GM18508 (cell line): ENCODE results near the gene JPT1.
"Not testable (repeated sequence)": the region's sequence is repeated elsewhere in the genome, so short reads cannot be mapped to it uniquely, and the experiment has no call there.

Experiments used
- ATAC-seq: cut with Tn5 transposase; IDR thresholded peaks from one replicate; pipeline ENCODE4 v1.9.1; 2021; ENCODE audit warnings: moderate number of reproducible peaks; ENCODE audit not compliant: insufficient read depth, unreplicated experiment

JPT1 gene

DNA sequence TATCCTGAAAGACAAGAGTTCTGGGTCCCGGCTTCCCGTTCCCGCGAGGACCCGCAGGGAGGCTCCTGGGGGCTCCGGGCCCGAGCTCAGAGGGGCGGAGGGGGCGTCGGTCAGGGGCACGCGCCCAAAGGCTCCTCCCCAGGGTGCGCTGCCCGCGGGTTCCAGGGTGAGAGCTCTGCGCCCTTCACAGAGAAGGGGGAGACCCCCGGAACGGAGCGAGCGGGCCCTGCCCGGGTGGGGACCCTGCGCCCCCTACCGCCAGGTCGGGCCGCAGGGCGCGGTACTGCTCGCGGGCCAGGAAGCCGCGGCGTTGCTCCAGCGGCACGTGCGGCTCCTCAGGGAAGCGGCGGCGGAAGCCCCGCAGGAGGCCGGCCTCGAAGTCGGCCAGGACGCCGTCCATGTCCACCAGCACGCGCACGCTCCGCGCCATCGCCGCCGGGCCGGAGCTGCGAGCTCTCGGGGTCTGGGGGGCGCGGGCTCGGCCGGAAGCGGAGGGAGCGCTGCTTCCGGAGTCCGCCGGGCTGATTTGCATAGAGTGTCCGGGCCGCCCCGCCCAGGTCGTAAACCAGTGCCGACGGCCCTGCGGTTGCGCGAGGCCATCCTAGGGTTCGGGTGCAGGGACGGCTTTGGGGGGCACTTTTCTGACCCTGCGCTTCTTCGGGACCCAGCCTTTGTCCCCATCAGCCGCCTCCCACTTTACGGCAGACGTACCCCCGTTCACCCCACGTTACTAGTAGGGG, 22.9 kb downstream of the JPT1 start, which contains the start of gene NT5C:
TSS of gene NT5C (minus strand) at position 465 of the 740 bp plus-strand sequence. CDS start at position 430, 35 bp downstream.
- no peak for ATAC-seq

DNA sequence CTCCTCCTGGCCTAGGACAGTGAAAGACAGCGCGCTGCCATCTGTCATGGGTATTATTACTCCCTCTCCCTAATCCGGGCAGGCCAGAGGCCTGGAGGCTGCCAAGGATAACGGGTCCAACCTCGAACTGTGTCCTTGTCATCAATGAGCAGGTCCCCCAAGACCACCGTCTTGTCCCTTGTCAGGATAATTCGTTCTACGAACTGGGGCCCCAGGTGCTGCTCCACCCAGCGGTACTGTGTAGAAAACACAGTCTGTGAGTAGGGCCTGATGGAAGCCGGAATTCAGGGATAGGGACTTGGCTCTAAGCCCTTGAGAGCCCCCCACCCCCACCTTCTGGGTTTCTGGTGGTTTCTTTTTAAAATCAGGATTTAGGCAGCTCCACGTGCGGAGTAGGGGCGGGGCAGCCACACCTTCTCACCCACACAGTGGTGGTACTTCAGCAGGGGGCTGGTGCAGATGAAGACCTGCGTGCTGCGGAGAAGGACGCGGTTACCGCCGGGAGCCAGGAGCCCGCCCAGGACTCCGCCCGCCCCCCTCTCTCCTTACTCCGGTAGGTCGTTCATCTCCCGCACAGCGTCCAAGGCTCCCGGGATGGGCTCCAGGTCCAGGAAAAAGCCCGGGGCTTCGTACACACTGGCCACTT, 23.6 kb downstream of the JPT1 start:
- no peak for ATAC-seq

DNA sequence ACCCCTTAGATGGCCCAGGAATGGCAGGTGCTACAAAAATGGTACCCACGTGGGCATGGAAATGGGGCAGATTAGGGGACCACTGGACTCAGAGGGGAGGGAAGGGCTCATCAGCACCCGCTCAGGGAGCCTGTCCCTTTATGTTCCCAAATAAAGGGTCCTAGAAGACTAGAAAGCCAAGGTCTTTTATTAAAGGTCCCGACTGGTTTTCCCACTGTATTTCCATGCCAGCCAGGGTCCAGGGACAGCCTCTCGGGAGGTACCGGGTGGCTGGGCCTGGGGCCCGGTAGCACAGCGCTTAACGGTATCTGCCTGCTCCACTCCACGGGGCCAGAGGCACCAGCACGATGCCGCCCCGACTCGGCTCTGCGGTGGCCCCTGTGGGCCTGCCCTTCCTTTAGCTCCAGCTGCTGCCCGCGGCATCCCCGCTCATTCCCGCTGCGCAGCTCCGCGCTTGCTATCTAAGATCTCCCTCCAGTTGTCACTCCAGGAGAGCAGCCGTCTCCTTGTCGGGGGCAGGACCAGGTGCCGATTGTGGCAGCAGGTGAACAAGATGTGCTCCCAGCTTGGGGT, 24.2 kb downstream of the JPT1 start:
- ATAC-seq, result no peak

DNA sequence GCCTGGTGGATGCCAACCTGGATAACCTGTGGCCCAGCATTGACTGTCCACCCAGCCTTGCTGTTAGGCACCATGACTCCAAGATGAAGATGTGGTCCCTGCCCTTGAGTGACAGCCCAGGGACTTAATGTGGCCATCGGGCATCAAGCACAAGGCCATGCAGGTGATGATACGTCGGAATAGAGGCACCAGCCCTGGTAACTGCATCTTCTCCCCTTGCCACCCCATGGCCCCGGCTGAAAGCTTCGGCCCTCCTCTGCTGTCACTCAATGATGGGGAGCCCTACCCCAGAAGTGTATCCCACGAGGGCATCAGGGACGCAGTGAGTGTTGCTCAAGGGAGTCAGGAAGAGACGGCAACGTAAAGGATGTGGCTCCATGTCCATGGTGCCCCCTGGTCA, 24.7 kb downstream of the JPT1 start:
- ATAC-seq, result no peak

DNA sequence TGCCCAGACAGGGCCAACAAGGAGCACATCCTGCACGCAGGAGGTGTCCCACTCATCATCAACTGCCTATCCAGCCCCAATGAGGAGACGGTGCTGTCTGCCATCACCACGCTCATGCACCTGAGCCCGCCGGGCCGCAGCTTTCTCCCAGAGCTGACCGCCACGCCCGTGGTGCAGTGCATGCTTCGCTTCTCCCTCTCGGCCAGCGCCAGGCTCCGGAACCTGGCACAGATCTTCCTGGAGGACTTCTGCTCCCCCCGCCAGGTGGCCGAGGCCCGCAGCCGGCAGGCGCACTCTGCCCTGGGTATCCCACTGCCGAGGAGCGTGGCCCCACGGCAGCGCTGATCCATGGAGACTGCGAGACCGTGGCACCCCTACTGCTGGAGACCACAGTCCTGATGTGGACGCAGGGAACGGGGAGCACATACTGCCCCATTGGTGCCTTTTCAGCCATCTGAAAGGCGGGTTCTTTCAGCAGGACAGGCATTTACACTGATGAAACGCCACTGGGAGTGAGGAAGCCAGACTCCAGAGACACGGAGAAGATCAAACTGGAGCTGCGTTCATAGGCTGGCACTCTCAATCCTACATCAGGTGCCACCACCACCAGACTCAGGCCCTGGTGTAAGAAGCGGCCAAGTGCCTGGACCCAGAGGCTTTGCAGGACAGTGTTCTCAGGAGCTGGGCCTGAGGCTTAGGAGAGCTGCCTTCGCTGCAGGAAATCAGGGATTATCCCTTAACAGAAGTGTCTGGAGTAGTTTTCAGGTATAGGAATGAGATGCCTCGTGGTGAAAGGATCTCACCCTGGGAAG, 25.4 kb downstream of the JPT1 start:
- no peak for ATAC-seq

DNA sequence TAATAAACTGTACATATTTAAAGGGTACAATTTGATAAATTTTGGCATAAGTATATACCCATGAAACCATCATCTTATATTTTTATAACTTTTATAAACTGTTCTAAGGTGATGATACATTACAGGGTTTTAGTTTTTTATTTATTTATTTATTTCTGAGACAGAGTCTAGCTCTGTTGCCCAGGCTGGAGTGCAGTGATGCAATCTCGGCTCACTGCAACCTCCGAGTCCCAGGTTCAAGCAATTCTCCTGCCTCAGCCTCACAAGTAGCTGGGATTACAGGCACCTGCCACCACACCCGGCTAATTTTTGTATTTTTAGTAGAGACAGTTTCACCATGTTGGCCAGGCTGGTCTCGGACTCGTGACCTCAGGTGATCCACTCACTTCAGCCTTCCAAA, 26.4 kb downstream of the JPT1 start:
- not testable (repeated sequence) for ATAC-seq

DNA sequence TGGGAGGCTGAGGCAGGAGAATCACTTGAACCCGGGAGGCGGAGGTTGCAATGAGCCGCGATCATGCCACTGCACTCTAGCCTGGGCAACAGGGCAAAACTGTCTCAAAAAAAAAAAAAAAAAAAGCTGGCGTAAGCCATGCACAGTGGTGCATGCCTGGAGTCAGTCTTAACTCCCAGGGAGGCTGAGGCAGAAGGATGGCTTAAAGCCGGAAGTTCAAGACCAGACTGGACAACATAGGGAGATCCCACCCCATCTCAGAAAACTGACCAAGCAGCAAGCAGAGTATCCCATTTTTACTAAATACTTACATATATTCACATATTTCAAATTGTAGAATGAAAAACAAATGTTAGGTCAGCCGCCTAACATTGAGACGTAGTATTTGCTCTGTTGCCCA, 27.4 kb downstream of the JPT1 start:
- ATAC-seq, result no peak

DNA sequence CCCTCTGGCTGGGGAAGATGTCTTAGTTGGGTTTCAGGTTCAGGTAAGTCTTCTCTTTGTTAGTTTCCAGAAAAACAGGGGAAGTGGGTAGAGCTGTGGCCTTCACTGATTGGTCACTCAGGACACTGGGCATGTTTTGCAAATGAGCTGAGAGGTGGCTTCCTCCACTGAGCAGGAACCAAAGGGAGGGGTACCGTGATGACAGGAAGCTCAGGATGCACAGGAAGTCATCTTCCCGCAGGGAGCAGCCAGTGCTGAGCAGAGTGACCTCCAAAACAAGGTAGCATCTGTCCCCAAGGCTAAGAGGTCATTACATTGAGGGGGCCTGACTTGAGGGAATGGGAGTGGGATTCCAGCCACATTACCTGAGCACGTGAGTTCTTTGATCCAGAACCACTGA, 28.3 kb downstream of the JPT1 start:
- no peak for ATAC-seq

DNA sequence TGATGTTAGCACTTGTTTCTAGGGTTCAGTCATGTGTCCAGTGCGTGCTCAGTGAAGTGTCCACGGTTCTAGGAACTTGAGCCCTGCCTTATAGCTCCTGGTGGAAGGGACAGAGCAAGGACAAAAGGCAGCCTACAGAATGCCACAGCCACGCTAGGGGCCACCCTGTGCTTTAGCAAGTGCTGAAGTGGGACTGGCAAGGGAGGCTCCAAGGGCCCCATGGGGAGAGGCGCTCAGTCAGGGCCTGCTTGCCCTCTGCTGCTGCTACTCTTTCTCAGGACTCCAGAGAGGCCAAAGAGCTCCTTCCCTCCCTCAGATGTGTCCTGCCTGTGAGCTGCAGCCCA, 29.5 kb downstream of the JPT1 start:
- ATAC-seq, result no peak

DNA sequence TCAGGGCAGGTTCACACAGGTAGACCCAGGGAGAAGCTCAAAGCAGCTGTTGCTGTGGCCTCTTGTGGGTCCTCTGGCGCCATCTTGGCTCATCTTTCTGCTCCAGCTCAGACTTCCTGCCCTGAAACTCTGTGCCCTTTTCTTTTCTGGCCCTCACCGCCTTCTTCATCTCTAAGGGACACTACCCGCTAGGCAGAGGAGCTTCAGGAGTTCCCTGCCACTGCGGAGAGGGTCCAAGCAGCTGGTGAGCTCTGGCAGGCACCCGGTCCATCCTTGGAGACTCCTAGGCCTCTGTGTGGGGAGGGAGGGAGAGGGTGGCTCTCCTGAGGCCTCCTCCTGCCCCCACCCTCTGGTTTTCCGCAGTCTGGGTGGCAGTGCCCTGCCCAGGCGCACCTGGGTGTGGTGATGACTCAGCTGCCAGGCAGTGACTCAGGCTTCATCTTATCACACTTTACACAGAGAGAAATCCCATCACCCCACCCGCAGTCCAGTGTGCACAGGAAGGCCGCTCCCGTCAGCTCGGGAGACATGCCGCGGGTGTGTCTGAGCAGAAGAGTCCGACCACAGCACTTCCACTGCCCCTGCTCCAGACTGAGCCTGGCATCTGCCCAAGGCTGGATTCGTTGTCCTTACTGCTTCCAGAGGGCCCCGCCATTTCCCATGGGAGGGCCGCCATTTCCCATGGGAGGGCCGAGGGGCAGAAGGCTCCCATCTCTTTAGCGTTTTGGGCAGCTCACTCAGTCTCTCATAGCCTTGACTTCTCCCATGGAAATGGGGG, 30.1 kb downstream of the JPT1 start:
- ATAC-seq, result no peak

DNA sequence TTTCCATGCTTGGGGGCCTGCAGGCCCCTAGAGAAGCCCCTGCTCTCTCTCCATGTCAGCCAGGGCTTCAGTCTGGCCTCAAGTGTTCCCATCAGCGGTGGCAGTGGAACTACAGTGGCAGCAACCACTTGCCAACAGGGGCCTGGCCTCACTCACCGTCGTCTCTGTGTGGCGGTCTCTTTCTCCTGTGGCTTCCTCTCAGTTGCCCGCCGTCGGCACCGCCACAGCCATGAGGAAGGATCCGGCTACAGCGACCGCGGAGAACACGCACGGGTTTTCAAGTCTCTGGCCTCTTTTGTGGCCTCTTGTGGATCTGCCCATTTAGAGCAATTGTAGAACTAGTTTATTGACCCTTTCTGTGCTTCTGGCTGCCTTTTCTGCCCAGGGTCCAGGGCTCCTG, 36.0 kb downstream of the JPT1 start:
- no peak for ATAC-seq

DNA sequence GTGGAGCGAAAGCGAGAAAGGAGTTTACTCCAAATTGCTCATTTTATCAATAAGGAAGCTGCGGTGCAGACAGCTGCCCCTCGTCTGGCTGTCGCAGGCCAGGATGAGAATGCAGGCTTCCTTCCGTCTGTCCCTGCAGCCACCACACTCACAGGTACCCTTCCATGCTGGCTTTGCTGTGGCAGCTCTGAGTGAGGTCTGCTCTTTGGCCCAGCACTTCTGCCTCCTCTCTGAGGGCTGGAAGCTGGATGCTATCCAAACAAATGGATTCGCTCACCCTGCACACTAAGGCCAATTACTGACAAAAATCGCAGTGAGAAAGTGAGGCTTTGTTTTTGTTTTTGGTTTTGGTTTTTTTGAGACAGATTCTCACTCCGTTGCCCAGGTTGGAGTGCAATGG, 37.6 kb downstream of the JPT1 start:
- no peak for ATAC-seq

DNA sequence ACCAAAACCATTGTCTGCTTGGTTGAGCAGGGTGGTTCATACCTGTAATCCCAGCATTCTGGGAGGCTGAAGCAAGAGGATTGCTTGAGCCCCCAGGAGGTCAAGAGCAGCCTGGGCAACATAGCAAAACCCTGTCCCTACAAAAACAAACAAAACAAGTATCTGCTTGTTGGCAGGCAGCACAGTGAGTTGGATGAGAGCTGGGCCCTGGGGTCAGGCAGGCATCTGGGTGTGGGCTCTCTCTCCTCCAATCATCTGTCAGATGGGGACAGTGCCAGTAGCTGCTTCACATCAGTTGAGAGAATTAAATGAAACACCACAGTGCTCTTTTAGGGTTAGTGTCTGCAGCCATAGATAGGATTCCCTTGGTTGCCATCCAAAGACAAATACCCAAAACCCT, 38.8 kb downstream of the JPT1 start:
- ATAC-seq, result no peak

DNA sequence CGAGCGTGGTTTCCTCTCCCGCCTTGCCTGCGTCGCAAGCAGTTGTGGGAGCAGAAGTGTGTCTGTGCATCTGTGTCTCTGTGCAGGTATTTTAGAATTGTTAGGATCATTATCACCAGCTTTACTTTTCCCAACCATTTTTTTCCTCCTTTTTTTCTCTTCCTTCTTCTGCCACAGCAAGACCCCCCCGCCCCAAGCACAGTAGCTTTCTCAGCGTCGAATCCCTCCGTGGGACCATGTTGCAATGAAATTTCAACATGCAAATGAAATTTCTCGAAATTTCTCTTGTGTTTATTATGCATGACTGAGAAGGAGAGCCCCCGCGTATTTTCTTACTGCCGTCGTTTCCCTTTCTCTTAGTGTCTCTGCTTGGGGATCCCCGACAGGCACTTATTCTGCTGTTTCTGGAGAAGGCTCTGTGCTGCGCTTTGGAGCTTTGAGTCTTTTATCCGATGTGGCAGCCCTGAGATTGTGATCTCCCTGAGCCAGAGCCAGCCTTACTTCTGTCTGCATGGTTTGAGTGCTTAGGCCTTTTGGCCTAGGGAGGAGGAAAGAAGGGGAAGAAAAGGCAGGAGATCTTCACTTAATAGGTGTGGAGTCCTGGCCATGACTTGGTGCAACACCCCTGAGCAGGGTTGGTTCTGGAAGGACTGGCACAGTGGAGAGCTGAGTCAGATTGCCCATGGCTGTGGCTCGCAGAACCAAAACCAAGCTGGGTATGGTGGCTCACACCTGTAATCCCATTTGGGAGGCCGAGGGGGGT, 39.6 kb downstream of the JPT1 start:
- no peak for ATAC-seq

DNA sequence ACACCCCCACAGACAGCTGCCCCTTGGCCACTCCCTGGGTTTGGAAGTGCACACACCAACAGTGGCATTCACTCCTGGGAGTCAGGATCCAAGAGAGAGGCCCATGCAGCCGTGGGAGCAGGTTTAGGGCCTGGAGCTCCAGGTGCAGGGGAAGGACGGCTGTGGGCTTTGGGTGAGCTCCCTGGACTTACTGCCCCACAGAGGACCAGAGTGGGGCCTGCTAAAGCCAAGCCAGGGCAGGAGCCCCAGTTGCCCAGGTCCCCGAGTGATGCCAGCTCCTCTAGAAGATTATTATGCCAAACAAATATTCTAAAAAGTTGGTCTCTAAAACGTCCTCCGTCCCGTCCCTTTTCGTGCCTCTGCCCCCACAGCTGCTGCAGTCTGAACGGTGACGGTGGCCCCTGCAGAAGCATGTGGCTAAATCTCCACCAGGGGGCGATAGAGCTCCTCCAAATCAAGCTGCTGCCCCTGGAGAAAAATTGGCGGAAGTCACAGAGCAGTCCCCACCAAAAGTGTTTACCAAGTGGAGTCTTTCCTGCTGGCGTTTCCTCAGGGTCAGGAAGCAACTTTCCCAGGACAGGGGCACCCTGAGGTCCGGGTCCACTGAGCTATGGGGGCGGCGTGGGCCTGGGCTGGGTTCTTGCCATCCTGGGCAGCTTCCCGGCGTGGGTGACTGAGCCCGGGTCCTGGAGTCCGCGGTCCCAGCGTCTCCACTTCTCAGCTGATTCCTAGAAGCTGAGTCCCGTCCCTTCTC, 40.3 kb downstream of the JPT1 start:
- no peak for ATAC-seq

DNA sequence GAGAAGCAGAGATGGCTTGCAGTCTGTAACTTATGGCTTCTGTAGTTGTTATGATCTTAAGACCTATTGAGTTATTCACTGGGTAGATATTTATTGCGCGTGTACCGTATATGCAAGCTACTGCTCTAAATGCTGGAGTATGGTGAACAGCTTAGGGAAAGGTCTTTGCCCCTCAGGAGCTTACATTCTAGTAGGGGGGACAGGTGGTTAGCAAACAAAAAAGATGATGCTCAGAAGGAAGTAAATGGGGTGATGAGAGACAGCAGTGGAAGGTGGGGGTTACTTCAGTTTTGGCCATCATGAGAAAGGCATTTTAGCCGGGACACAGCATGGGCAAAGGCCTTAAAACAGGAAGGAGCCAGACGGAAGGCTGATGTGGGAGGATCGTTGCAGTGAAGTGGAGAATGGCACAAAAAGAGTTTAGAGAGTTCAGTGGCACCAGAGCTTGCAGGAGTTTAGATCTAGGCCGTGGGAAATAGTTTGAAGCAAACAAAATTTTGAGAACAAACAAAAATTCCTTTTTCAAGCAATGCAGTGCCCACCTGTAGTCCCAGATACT, 42.5 kb downstream of the JPT1 start:
- ATAC-seq, result no peak

DNA sequence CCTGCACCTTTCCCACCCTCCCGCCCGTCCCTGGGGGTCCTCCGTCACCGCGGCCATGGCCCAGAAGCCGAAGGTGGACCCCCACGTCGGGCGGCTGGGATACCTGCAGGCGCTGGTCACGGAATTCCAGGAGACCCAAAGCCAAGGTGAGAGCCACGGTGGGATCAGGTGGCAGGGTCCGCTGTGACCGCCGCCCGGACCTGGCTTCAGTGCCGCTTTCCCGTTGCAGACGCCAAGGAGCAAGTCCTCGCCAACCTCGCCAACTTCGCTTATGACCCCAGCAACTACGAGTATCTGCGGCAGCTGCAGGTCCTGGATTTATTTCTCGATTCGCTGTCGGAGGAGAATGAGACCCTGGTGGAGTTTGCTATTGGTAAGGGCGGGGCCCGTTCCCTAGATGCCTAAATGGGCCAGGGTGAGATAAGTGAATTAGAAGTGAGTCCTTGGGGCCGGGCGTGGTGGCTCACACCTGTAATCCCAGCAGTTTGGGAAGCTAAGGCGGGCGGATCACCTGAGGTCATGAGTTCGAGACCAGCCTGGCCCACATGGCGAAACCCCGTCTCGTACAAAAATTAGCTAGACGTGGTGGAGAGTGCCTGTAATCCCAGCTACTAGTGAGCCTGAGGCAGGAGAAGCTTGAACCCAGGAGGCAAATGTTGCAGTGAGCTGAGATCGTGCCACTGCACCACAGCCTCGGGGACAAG, 43.9 kb downstream of the JPT1 start:
- ATAC-seq, result no peak
